Activated CD4-positive, alpha-beta T cell treated with anti-CD3 and anti-CD28 coated beads, Interleukin-2, amount 10 ng/mL, durations not matched to agents 7 days and 5 days (primary cell): ENCODE measurements around the gene MAST1. TPM values are rescaled to one million over a fixed set of nuclear protein-coding genes. Genes with fewer than 3 reads are reported as not detected.

Experiments used
- CTCF ChIA-PET: fragments of 350-600 bp; sonication (Branson Sonifier 250); formaldehyde crosslinking; loops from one replicate; lab custom pipeline; 2021; ENCODE audit warnings: antibody characterized with exemption; lab: Charles Lee
- POLR2A ChIA-PET: fragments of 350-600 bp; sonication (Branson Sonifier 250); formaldehyde crosslinking; loops from one replicate; lab custom pipeline; 2021; ENCODE audit warnings: antibody characterized with exemption; lab: Charles Lee
- DNase-seq: peaks from one replicate; pipeline ENCODE4 v3.0.0-alpha.2; 2020
- H3K27ac Mint-ChIP-seq: one replicate; pipeline ENCODE4 v1.8.0; 2021; ENCODE audit warnings: mild to moderate bottlenecking, moderate library complexity, mixed read lengths
- H3K27me3 Mint-ChIP-seq: one replicate; pipeline ENCODE4 v1.8.0; 2021; ENCODE audit warnings: mixed read lengths
- H3K36me3 Mint-ChIP-seq: one replicate; pipeline ENCODE4 v1.8.0; 2021; ENCODE audit warnings: low read depth, mixed read lengths
- H3K4me1 Mint-ChIP-seq: one replicate; pipeline ENCODE4 v1.8.0; 2021; ENCODE audit warnings: mixed read lengths
- H3K4me3 Mint-ChIP-seq: one replicate; pipeline ENCODE4 v1.8.0; 2021; ENCODE audit warnings: mild to moderate bottlenecking, moderate library complexity, mixed read lengths
- H3K9me3 Mint-ChIP-seq: one replicate; pipeline ENCODE4 v1.8.0; 2021; ENCODE audit warnings: mixed read lengths
- total RNA-seq, 2 experiments: library from RNA; stranded (reverse); gene quantifications; one replicate each; pipeline ENCODE4 v1.2.3, GENCODE V29; 2021

MAST1 gene
- total RNA-seq, 2 experiments from 2014 or later = 0.35 to 0.67 TPM

GRCh38 chr19:12847159-12848139 is 9.1 kb downstream of the MAST1 start:
- Mint-ChIP-seq H3K4me3 (no peak overlapping the region), H3K4me1 (peaks cover 3% of the 10 kb centered on the region), H3K9me3 (no peaks in the 10 kb centered on the region), H3K27me3 (peaks cover 15% of the 10 kb centered on the region), H3K27ac (no peak overlapping the region), H3K36me3 (no peaks in the 10 kb centered on the region)
- ChIA-PET CTCF (interaction anchor here (0.6 to 3.9 kb wide), 48 partner anchors 8 to 234 kb away, joined by 3 to 41 read pairs (median 4); partner anchors contain the start of genes DHPS, DNASE2, FBXW9 and GCDH), POLR2A (no interaction called here)
- peak; percentile 80 for DNase-seq

- H3K27ac Mint-ChIP-seq = no peak overlapping the region
- H3K36me3 Mint-ChIP-seq = no peaks in the 10 kb centered on the region
- no peaks in the 10 kb centered on the region for H3K9me3 Mint-ChIP-seq
- ChIA-PET CTCF (interaction anchor here (0.7 kb wide), 1 partner anchor 959 kb away, joined by 3 read pairs; no protein-coding TSS in a partner anchor), POLR2A (no interaction called here)
- no peak for DNase-seq
- no peaks in the 10 kb centered on the region for H3K4me1 Mint-ChIP-seq
- no peak overlapping the region for H3K4me3 Mint-ChIP-seq
- H3K27me3 Mint-ChIP-seq = peaks cover 10% of the 10 kb centered on the region
These were observed 18.3 kb downstream of the MAST1 start for GRCh38 chr19:12856653-12857052.

GRCh38 chr19:12858041-12858928 is 20.0 kb downstream of the MAST1 start:
- no peak for DNase-seq
- Mint-ChIP-seq H3K36me3 (no peaks in the 10 kb centered on the region), H3K4me1 (no peaks in the 10 kb centered on the region), H3K27me3 (peaks cover 10% of the 10 kb centered on the region), H3K27ac (no peak overlapping the region), H3K9me3 (no peaks in the 10 kb centered on the region), H3K4me3 (no peak overlapping the region)
- CTCF ChIA-PET = interaction anchor here (1.1 kb wide), 1 partner anchor 43 kb away, joined by 3 read pairs; no protein-coding TSS in a partner anchor
- POLR2A ChIA-PET = no interaction called here

GRCh38 chr19:12859546-12859945 is 21.2 kb downstream of the MAST1 start:
- Mint-ChIP-seq H3K9me3 (no peaks in the 10 kb centered on the region), H3K4me1 (no peaks in the 10 kb centered on the region), H3K27ac (no peak overlapping the region), H3K36me3 (no peaks in the 10 kb centered on the region), H3K27me3 (peaks cover 10% of the 10 kb centered on the region), H3K4me3 (no peak overlapping the region)
- POLR2A ChIA-PET = no interaction called here
- no peak for DNase-seq
- CTCF ChIA-PET = no interaction called here

GRCh38 chr19:12864143-12864542 is 25.8 kb downstream of the MAST1 start:
- POLR2A ChIA-PET = no interaction called here
- Mint-ChIP-seq H3K27me3 (peaks cover 7% of the 10 kb centered on the region), H3K9me3 (no peaks in the 10 kb centered on the region), H3K4me3 (no peak overlapping the region), H3K4me1 (peaks cover 14% of the 10 kb centered on the region), H3K27ac (no peak overlapping the region), H3K36me3 (no peaks in the 10 kb centered on the region)
- no peak for DNase-seq
- CTCF ChIA-PET = interaction anchor here (0.6 to 2.4 kb wide), 7 partner anchors 9 to 250 kb away, joined by 3 to 10 read pairs (median 5); partner anchors contain the start of gene DNASE2

- ChIA-PET CTCF (interaction anchor here (0.6 to 2.4 kb wide), 9 partner anchors 8 to 100 kb away, joined by 3 to 10 read pairs (median 4); partner anchors contain the start of gene DNASE2), POLR2A (no interaction called here)
- Mint-ChIP-seq H3K36me3 (no peaks in the 10 kb centered on the region), H3K4me1 (peaks cover 14% of the 10 kb centered on the region), H3K27me3 (peaks cover 7% of the 10 kb centered on the region), H3K9me3 (no peaks in the 10 kb centered on the region), H3K4me3 (no peak overlapping the region), H3K27ac (no peak overlapping the region)
- DNase-seq = no peak
These were observed 26.7 kb downstream of the MAST1 start for GRCh38 chr19:12864721-12865715.

- no peak overlapping the region for H3K4me3 Mint-ChIP-seq
- ChIA-PET CTCF (interaction anchor here (0.6 to 2.4 kb wide), 4 partner anchors 15 to 36 kb away, joined by 3 to 10 read pairs (median 3); no protein-coding TSS in a partner anchor), POLR2A (interaction anchor here (0.6 kb wide), 1 partner anchor 389 kb away, joined by 3 read pairs; no protein-coding TSS in a partner anchor)
- H3K36me3 Mint-ChIP-seq = no peaks in the 10 kb centered on the region
- H3K27ac Mint-ChIP-seq = no peak overlapping the region
- no peaks in the 10 kb centered on the region for H3K9me3 Mint-ChIP-seq
- no peak for DNase-seq
- H3K4me1 Mint-ChIP-seq = peaks cover 14% of the 10 kb centered on the region
- peaks cover 4% of the 10 kb centered on the region for H3K27me3 Mint-ChIP-seq
These were observed 27.6 kb downstream of the MAST1 start for GRCh38 chr19:12865746-12866415.

- no peak for DNase-seq
- peaks cover 2% of the 10 kb centered on the region for H3K27me3 Mint-ChIP-seq
- peaks cover 14% of the 10 kb centered on the region for H3K4me1 Mint-ChIP-seq
- H3K9me3 Mint-ChIP-seq = no peaks in the 10 kb centered on the region
- CTCF ChIA-PET = interaction anchor here (1.1 to 1.4 kb wide), 2 partner anchors 15 kb away, joined by 3 to 4 read pairs; no protein-coding TSS in a partner anchor
- no peak overlapping the region for H3K27ac Mint-ChIP-seq
- no peak overlapping the region for H3K4me3 Mint-ChIP-seq
- H3K36me3 Mint-ChIP-seq = no peaks in the 10 kb centered on the region
- POLR2A ChIA-PET = no interaction called here
These were observed 28.3 kb downstream of the MAST1 start for GRCh38 chr19:12866416-12867119.

GRCh38 chr19:12867120-12868099 is 29.1 kb downstream of the MAST1 start:
- ChIA-PET CTCF (interaction anchor here (0.8 to 2.2 kb wide), 3 partner anchors 14 to 111 kb away, joined by 4 to 5 read pairs (median 4); no protein-coding TSS in a partner anchor), POLR2A (no interaction called here)
- H3K36me3 Mint-ChIP-seq = peaks cover 7% of the 10 kb centered on the region
- H3K9me3 Mint-ChIP-seq = peaks cover 5% of the 10 kb centered on the region
- peaks cover 2% of the 10 kb centered on the region for H3K27me3 Mint-ChIP-seq
- H3K4me3 Mint-ChIP-seq = peak overlapping the region; percentile 59
- DNase-seq = peak; percentile 68
- peak overlapping the region; percentile 36 for H3K27ac Mint-ChIP-seq
- H3K4me1 Mint-ChIP-seq = peaks cover 20% of the 10 kb centered on the region
